ENCODE results near the gene DEPDC7.
"Not testable (repeated sequence)": the region's sequence is repeated elsewhere in the genome, so short reads cannot be mapped to it uniquely, and the experiment has no call there.

The DEPDC7 gene

GRCh38 chr11:33015621-33016551, at the start of gene DEPDC7:
Gene DEPDC7, plus strand, starts transcription at chr11:33015878. Its CDS starts 78 bp downstream, at chr11:33015956.
- peak; percentile 89 for DNase-seq (ENCODE audit: low read depth)

- DNase-seq (ENCODE audit: low read depth): no peak
Observed at GRCh38 chr11:32968541-32968940, 47.1 kb upstream of the DEPDC7 start.

- not testable (repeated sequence) for DNase-seq (ENCODE audit: low read depth)
Observed at GRCh38 chr11:32972233-32972632, 43.4 kb upstream of the DEPDC7 start.

- DNase-seq (ENCODE audit: low read depth): no peak
Observed at GRCh38 chr11:32972781-32973180, 42.9 kb upstream of the DEPDC7 start.

- DNase-seq (ENCODE audit: low read depth): no peak
Observed at GRCh38 chr11:32982626-32983025, 33.1 kb upstream of the DEPDC7 start.

- peak; percentile 23 for DNase-seq (ENCODE audit: low read depth)
Observed at GRCh38 chr11:32983506-32983905, 32.2 kb upstream of the DEPDC7 start.

GRCh38 chr11:32985600-32985999, 30.1 kb upstream of the DEPDC7 start:
- no peak for DNase-seq (ENCODE audit: low read depth)

GRCh38 chr11:32987851-32988250, 27.8 kb upstream of the DEPDC7 start:
- no peak for DNase-seq (ENCODE audit: low read depth)

- no peak for DNase-seq (ENCODE audit: low read depth)
Observed at GRCh38 chr11:32990481-32990880, 25.2 kb upstream of the DEPDC7 start.

GRCh38 chr11:32991427-32991826, 24.3 kb upstream of the DEPDC7 start:
- DNase-seq (ENCODE audit: low read depth): no peak

- DNase-seq (ENCODE audit: low read depth): no peak
Observed at GRCh38 chr11:32991898-32992297, 23.8 kb upstream of the DEPDC7 start.

GRCh38 chr11:33000181-33000580, 15.5 kb upstream of the DEPDC7 start:
- peak; percentile 92 for DNase-seq (ENCODE audit: low read depth)

- DNase-seq (ENCODE audit: low read depth): no peak
Observed at GRCh38 chr11:33001281-33001680, 14.4 kb upstream of the DEPDC7 start.

GRCh38 chr11:33001751-33002542, 13.7 kb upstream of the DEPDC7 start:
- no peak for DNase-seq (ENCODE audit: low read depth)

- DNase-seq (ENCODE audit: low read depth): no peak
Observed at GRCh38 chr11:33005175-33005574, 10.5 kb upstream of the DEPDC7 start.

- DNase-seq (ENCODE audit: low read depth): no peak
Observed at GRCh38 chr11:33006010-33006409, 9.7 kb upstream of the DEPDC7 start.

GRCh38 chr11:33013755-33014154, 1.9 kb upstream of the DEPDC7 start:
- peak; percentile 17 for DNase-seq (ENCODE audit: low read depth)

GRCh38 chr11:33016654-33017053, 976 bp downstream of the DEPDC7 start:
- DNase-seq (ENCODE audit: low read depth): no peak

GRCh38 chr11:33017478-33017877, 1.8 kb downstream of the DEPDC7 start:
- no peak for DNase-seq (ENCODE audit: low read depth)

- no peak for DNase-seq (ENCODE audit: low read depth)
Observed at GRCh38 chr11:33017965-33018364, 2.3 kb downstream of the DEPDC7 start.

GRCh38 chr11:33018840-33019239, 3.2 kb downstream of the DEPDC7 start:
- DNase-seq (ENCODE audit: low read depth): no peak

- no peak for DNase-seq (ENCODE audit: low read depth)
Observed at GRCh38 chr11:33021501-33021900, 5.8 kb downstream of the DEPDC7 start.

GRCh38 chr11:33021937-33022336, 6.3 kb downstream of the DEPDC7 start:
- no peak for DNase-seq (ENCODE audit: low read depth)

Data from iris pigment epithelial cell (primary cell).